Right lobe of liver (tissue), 4 donors: ENCODE results near the gene PTPRN2.

Experiments
- CTCF ChIP-seq, 4 donors: fragments of 200-600 bp in 3 of 4; fragments of 450-650 bp in 1 of 4; IDR thresholded peaks; one replicate each; pipeline versions ENCODE4 v1.5.1 to v1.8.0; 2016 to 2022; ENCODE audit warnings: antibody characterized with exemption in 4 of 4, mild to moderate bottlenecking in 2 of 4
- POLR2A ChIP-seq: fragments of 450-650 bp; IDR thresholded peaks from one replicate; pipeline ENCODE4 v1.6.1; 2017; ENCODE audit warnings: antibody characterized with exemption, mild to moderate bottlenecking
- donor health status: DM: no; HTN: no; CAD: no.
- donor health status: DM: no; HTN: no; CAD: no.
- donor health status: DM: no; HTN: yes; CAD: no.

GRCh38 chr7:157793973-157794745 is 793.5 kb downstream of the PTPRN2 start:
- no peak for TF ChIP-seq CTCF (IDR thresholded peaks at IDR 0.05)
- no peak for TF ChIP-seq POLR2A
